HEK293 (cell line): ENCODE measurements around the gene DCLK1.

Experiments used
- CTCF ChIP-seq: fragments of 450-650 bp; formaldehyde crosslinking; IDR thresholded peaks from 2 replicates; pipeline ENCODE4 v1.5.1; 2016; ENCODE audit warnings: missing biosample characterization, missing genetic modification characterization
- ZNF121 ChIP-seq: fragments of 450-650 bp; formaldehyde crosslinking; IDR thresholded peaks from 2 replicates; pipeline ENCODE4 v1.5.1; 2016; ENCODE audit warnings: missing biosample characterization, missing genetic modification characterization
- ZNF274 ChIP-seq, 2 experiments: fragments of 200-500 bp in 1 of 2; fragments of 450-650 bp in 1 of 2; sonication (Bioruptor generic) in 1 of 2; formaldehyde crosslinking in 1 of 2; IDR thresholded peaks; 2 replicates each; pipeline versions ENCODE4 v1.5.1 to v1.6.1; 2014 to 2016; ENCODE audit warnings: borderline replicate concordance in 1 of 2, inconsistent platforms in 1 of 2, low read length in 1 of 2, missing biosample characterization in 1 of 2, missing genetic modification characterization in 1 of 2
- ZNF488 ChIP-seq: fragments of 450-650 bp; formaldehyde crosslinking; IDR thresholded peaks from 2 replicates; pipeline ENCODE4 v1.5.1; 2016; ENCODE audit warnings: missing biosample characterization, missing genetic modification characterization
- ZNF530 ChIP-seq: fragments of 450-650 bp; formaldehyde crosslinking; IDR thresholded peaks from 2 replicates; pipeline ENCODE4 v1.5.1; 2016; ENCODE audit warnings: low read depth, missing biosample characterization, missing genetic modification characterization

- TF ChIP-seq ZNF121 (tag by site-specific recombination), result no peak
- no peak for TF ChIP-seq ZNF530 (tag by site-specific recombination)
- TF ChIP-seq CTCF (tag by site-specific recombination), result no peak
- TF ChIP-seq ZNF488 (tag by site-specific recombination), result no peak
- no peak for TF ChIP-seq ZNF274 (IDR thresholded peaks at IDR 0.05; ENCODE audit: low read length)
- TF ChIP-seq ZNF274 (tag by site-specific recombination; IDR thresholded peaks at IDR 0.05; ENCODE audit: borderline replicate concordance), result no peak
These were observed 244.0 kb downstream of the DCLK1 start for GRCh38 chr13:35887115-35887666.
